ENCODE measurements around the gene NDFIP1. TPM values are rescaled to one million over a fixed set of nuclear protein-coding genes. Genes with fewer than 3 reads are reported as not detected.

Gene NDFIP1
- polyA plus RNA-seq, 1 donor = 71.6 TPM

DNA sequence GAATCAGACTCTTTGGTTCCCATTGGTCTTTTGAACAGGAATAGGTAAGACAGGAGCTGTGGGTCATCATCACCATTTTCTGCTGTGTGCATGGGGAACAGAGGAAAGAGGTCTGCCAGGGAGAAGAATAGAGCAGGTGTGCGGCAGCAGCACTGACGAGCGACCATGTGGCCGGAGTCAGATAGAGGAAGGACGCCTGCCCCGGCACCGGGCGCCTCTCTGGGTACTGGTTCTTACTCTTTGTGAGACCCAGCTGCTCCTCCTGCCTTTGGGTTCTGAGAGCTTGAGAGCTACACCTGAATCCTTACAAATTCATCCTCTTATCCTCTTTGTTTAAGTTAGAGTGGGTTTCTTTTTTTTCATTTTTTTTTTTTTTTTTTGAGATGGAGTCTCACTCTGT is 90.8 kb downstream of the NDFIP1 start:
- Histone ChIP-seq H3K4me3 (ENCODE audit: low read length) (no peak overlapping the region), H3K4me1 (ENCODE audit: control insufficient read depth, insufficient read depth, low read length) (no peaks in the 10 kb centered on the region), H3K27ac (ENCODE audit: low read length) (no peak overlapping the region), H3K27me3 (ENCODE audit: control insufficient read depth, insufficient read depth, low read length) (no peaks in the 10 kb centered on the region), H3K9me3 (ENCODE audit: control insufficient read depth, low read depth, low read length) (no peaks in the 10 kb centered on the region), H3K36me3 (ENCODE audit: control insufficient read depth, insufficient read depth, low read length) (no peaks in the 10 kb centered on the region)
- no peak for DNase-seq
- WGBS (ENCODE audit: insufficient coverage, low lambda C conversion rate) = no CpG with 5 or more reads among the region's 8 CpGs

- DNase-seq = no peak
- no peak overlapping the region for H3K4me3 ChIP-seq (ENCODE audit: low read length)
- H3K27me3 ChIP-seq (ENCODE audit: control insufficient read depth, insufficient read depth, low read length) = no peaks in the 10 kb centered on the region
- H3K4me1 ChIP-seq (ENCODE audit: control insufficient read depth, insufficient read depth, low read length) = no peaks in the 10 kb centered on the region
- H3K27ac ChIP-seq (ENCODE audit: low read length) = no peak overlapping the region
- WGBS (ENCODE audit: insufficient coverage, low lambda C conversion rate) = 57% methylated on average over 4 of the region's 6 CpGs
- no peaks in the 10 kb centered on the region for H3K9me3 ChIP-seq (ENCODE audit: control insufficient read depth, low read depth, low read length)
- H3K36me3 ChIP-seq (ENCODE audit: control insufficient read depth, insufficient read depth, low read length) = no peaks in the 10 kb centered on the region
Measured at GRCh38 chr5:142200387-142200786, 91.8 kb downstream of the NDFIP1 start.

- no peaks in the 10 kb centered on the region for H3K4me1 ChIP-seq (ENCODE audit: control insufficient read depth, insufficient read depth, low read length)
- 100% methylated on average over 1 of the region's 3 CpGs for WGBS (ENCODE audit: insufficient coverage, low lambda C conversion rate)
- no peaks in the 10 kb centered on the region for H3K36me3 ChIP-seq (ENCODE audit: control insufficient read depth, insufficient read depth, low read length)
- H3K9me3 ChIP-seq (ENCODE audit: control insufficient read depth, low read depth, low read length) = no peaks in the 10 kb centered on the region
- no peaks in the 10 kb centered on the region for H3K27me3 ChIP-seq (ENCODE audit: control insufficient read depth, insufficient read depth, low read length)
- no peak overlapping the region for H3K27ac ChIP-seq (ENCODE audit: low read length)
- H3K4me3 ChIP-seq (ENCODE audit: low read length) = no peak overlapping the region
- no peak for DNase-seq
Measured at GRCh38 chr5:142201471-142201887, 92.9 kb downstream of the NDFIP1 start.

DNA sequence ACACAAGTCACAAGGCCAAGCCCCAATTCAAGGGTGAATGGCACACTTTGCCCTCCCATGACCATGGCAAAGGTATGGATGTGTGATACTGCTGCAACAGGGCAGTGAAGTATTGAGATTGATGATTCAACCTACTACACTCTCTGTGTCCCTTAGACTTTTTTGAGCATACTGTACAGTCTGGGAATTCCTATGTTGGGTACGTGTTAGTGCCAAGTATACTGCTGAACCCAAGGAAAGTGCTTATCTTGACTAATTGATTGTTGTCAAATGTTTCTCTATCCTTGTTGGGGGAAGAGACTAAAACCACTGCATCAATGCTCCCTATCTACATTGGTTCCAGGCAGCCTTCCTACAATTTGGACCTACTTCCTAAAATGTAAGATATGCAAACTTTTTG is 93.7 kb downstream of the NDFIP1 start:
- no peak overlapping the region for H3K4me3 ChIP-seq (ENCODE audit: low read length)
- H3K4me1 ChIP-seq (ENCODE audit: control insufficient read depth, insufficient read depth, low read length) = no peaks in the 10 kb centered on the region
- no peaks in the 10 kb centered on the region for H3K9me3 ChIP-seq (ENCODE audit: control insufficient read depth, low read depth, low read length)
- DNase-seq = no peak
- H3K36me3 ChIP-seq (ENCODE audit: control insufficient read depth, insufficient read depth, low read length) = no peaks in the 10 kb centered on the region
- WGBS (ENCODE audit: insufficient coverage, low lambda C conversion rate) = no CpG with 5 or more reads among the region's 1 CpG
- H3K27me3 ChIP-seq (ENCODE audit: control insufficient read depth, insufficient read depth, low read length) = no peaks in the 10 kb centered on the region
- no peak overlapping the region for H3K27ac ChIP-seq (ENCODE audit: low read length)

Other genes starting within 250 kb of the NDFIP1 start
- 29.4 TPM for gene PCDH1, start 230.4 kb upstream of the NDFIP1 start, polyA plus RNA-seq
- gene DELE1, start 184.9 kb upstream of the NDFIP1 start, polyA plus RNA-seq = 123 TPM
- 6.2 TPM for gene PCDH12, start 150.6 kb upstream of the NDFIP1 start, polyA plus RNA-seq
- 55.4 TPM for gene RNF14, start 139.7 kb upstream of the NDFIP1 start, polyA plus RNA-seq
- gene GNPDA1, start 95.8 kb upstream of the NDFIP1 start, polyA plus RNA-seq = 117 TPM
- 41.7 TPM for gene SPRY4, start 216.2 kb downstream of the NDFIP1 start, polyA plus RNA-seq

Measured in large intestine (tissue), 3 donors.